ENCODE data around the gene PSMB10. TPM values are rescaled to one million over a fixed set of nuclear protein-coding genes. Genes with fewer than 3 reads are reported as not detected.

Gene PSMB10
- total RNA-seq, 3 donors from 2014 or later: 32.1 to 46.2 (median 34.1) TPM

DNA sequence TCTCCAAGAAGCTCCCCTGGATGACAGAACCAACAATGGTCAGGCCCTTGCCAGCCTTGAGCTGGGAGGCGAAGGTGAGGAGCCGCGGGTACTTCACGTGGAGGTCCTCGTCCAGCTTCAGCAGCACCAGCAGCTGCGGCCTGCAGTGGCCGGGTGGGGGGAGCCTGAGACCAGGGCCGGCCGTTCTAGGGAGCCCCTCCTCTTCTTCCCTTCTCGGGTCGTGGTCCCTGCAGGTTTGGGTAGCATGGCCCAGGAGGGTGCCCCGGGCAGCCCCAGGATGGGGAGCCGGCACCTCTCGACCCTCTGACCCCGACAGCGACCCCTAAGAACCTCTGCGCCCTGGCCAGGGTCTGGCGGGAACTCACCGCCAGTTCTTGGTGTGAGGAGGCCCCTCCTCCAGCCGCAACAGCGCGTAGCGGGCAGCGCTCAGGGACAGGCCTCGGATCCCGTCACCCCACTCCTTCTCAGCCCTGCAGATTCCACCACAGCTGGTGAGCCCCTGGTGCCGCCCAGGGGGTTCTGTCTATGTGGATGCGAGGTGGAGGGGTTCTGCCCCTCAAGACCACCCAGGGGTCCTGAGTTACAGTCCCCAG lies 10.4 kb upstream of the PSMB10 start:
- no peak for TF ChIP-seq POLR2AphosphoS5 (IDR thresholded peaks at IDR 0.05)
- TF ChIP-seq POLR2A (IDR thresholded peaks at IDR 0.05): no peak
- H3K27ac ChIP-seq: peak overlapping the region in 1 of 2 donors; percentile 12
- H3K27me3 ChIP-seq: no peaks in the 10 kb centered on the region
- DNase-seq (ENCODE audit: low spot score in 2 of 2): no peak
- H3K4me1 ChIP-seq: peaks cover 0 to 8% of the 10 kb centered on the region in 2 donors
- H3K4me3 ChIP-seq: no peak overlapping the region
- intact Hi-C loops (cut with DNase I; ENCODE audit: low total_unique reads): no loop called here
- H3K36me3 ChIP-seq: no peaks in the 10 kb centered on the region
- no peaks in the 10 kb centered on the region for H3K9me3 ChIP-seq

DNA sequence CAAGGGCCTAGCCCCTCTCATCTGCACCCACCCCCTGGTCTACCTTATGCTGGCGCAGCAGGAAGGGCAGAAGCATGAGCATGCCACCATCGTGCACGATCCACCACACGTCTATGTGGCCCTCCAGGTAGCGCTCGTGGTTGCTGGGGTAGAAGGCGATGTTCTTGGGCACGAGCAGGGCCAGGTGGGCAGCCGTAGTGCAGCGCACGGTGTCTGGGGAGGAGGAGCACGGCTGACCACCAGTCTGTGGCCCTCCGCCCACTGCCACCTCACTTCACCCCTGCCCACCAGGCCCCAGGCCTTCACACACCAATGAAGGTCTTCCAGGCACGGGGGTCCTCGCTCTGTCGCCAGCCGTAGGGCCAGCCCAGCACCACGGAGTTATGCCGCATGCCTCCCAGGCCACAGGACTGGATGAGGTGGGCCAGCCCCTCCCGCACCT lies 9.5 kb upstream of the PSMB10 start:
- no peak overlapping the region for H3K4me3 ChIP-seq
- no peaks in the 10 kb centered on the region for H3K36me3 ChIP-seq
- peaks cover 0 to 8% of the 10 kb centered on the region in 2 donors for H3K4me1 ChIP-seq
- intact Hi-C loops (cut with DNase I; ENCODE audit: low total_unique reads): no loop called here
- no peaks in the 10 kb centered on the region for H3K9me3 ChIP-seq
- H3K27me3 ChIP-seq: no peaks in the 10 kb centered on the region
- H3K27ac ChIP-seq: peak overlapping the region in 1 of 2 donors; percentile 91
- no peak for TF ChIP-seq POLR2A (IDR thresholded peaks at IDR 0.05)
- TF ChIP-seq, protein P1, sequence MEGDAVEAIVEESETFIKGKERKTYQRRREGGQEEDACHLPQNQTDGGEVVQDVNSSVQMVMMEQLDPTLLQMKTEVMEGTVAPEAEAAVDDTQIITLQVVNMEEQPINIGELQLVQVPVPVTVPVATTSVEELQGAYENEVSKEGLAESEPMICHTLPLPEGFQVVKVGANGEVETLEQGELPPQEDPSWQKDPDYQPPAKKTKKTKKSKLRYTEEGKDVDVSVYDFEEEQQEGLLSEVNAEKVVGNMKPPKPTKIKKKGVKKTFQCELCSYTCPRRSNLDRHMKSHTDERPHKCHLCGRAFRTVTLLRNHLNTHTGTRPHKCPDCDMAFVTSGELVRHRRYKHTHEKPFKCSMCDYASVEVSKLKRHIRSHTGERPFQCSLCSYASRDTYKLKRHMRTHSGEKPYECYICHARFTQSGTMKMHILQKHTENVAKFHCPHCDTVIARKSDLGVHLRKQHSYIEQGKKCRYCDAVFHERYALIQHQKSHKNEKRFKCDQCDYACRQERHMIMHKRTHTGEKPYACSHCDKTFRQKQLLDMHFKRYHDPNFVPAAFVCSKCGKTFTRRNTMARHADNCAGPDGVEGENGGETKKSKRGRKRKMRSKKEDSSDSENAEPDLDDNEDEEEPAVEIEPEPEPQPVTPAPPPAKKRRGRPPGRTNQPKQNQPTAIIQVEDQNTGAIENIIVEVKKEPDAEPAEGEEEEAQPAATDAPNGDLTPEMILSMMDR (IDR thresholded peaks at IDR 0.05): no peak
- no peak for TF ChIP-seq POLR2AphosphoS5 (IDR thresholded peaks at IDR 0.05)
- no peak for DNase-seq (ENCODE audit: low spot score in 2 of 2)

DNA sequence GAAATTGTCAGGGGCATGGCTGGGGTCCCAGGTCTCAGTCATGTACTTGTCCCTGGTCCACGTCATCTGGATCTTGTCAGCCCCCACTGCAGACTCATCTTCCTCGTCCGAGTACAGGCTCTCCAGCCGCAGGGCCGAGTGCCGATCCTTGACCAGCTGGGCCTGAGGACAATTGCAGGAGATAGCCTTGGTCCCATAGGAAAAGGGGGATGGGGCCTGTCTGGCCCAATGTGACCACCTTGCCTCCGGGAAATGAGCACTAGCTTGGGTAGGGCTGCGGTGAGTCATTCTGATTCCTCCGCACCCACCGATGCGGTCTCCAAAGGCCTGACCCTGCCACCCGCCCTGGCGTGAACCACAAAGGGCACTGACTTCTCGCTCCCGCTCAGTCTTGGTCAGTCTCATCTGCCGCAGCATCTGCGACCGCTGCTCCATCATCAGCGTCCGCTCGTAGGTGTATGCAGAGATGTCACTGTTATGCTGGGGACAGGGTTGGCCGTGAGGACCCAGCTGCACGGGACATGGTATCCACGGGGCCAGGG lies 8.8 kb upstream of the PSMB10 start:
- Histone ChIP-seq H3K4me3 (no peak overlapping the region), H3K9me3 (no peaks in the 10 kb centered on the region), H3K27ac (peak overlapping the region in 1 of 2 donors; percentile 91), H3K4me1 (peaks cover 0 to 8% of the 10 kb centered on the region in 2 donors), H3K36me3 (no peaks in the 10 kb centered on the region), H3K27me3 (no peaks in the 10 kb centered on the region)
- DNase-seq (ENCODE audit: low spot score in 2 of 2): no peak
- TF ChIP-seq, protein P1 (IDR thresholded peaks at IDR 0.05): no peak
- TF ChIP-seq POLR2AphosphoS5 (IDR thresholded peaks at IDR 0.05) (no peak), POLR2A (IDR thresholded peaks at IDR 0.05) (no peak)
- intact Hi-C loops (cut with DNase I; ENCODE audit: low total_unique reads): no loop called here

DNA sequence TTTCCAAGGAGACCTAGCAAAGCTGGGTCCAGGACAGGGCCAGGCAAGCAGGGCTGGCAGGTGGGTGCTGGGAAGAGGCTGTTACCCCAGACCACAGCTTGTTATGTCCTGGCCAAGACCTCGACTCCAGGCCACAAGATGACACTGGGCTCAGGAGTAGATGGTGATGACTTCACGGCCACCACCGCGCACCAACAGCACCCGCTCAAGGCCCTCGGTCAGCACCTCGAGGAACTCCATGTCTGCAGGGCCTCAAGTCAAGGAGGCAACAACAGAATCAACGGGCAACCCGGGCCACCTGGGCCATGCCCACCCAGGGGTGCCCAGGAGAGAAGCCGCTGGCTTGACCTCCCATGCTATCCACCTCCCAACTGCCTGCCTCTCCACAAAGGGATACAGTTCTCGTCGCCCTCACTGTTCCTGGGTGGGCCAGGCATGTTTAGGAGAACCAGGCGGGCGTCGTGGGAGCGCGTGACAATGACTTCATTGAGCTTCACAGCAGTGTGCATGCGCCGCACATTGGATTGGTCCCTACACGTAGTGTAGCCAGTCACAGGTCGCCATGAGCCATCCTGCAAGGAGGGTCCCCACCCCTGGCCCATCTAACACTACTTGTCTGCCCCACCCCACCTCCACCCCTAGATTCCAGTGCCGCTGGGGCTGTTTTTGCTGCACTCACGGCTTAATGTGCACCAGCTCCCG lies 8.2 kb upstream of the PSMB10 start:
- peak overlapping the region; percentile 56 to 91 for H3K27ac ChIP-seq
- intact Hi-C loops (cut with DNase I; ENCODE audit: low total_unique reads): no loop called here
- no peaks in the 10 kb centered on the region for H3K27me3 ChIP-seq
- TF ChIP-seq POLR2A (IDR thresholded peaks at IDR 0.05): no peak
- no peak for TF ChIP-seq POLR2AphosphoS5 (IDR thresholded peaks at IDR 0.05)
- TF ChIP-seq, protein P1 (IDR thresholded peaks at IDR 0.05): no peak
- H3K9me3 ChIP-seq: no peaks in the 10 kb centered on the region
- H3K4me1 ChIP-seq: peaks cover 0 to 8% of the 10 kb centered on the region in 2 donors
- H3K4me3 ChIP-seq: no peak overlapping the region
- no peak for DNase-seq (ENCODE audit: low spot score in 2 of 2)
- H3K36me3 ChIP-seq: no peaks in the 10 kb centered on the region

DNA sequence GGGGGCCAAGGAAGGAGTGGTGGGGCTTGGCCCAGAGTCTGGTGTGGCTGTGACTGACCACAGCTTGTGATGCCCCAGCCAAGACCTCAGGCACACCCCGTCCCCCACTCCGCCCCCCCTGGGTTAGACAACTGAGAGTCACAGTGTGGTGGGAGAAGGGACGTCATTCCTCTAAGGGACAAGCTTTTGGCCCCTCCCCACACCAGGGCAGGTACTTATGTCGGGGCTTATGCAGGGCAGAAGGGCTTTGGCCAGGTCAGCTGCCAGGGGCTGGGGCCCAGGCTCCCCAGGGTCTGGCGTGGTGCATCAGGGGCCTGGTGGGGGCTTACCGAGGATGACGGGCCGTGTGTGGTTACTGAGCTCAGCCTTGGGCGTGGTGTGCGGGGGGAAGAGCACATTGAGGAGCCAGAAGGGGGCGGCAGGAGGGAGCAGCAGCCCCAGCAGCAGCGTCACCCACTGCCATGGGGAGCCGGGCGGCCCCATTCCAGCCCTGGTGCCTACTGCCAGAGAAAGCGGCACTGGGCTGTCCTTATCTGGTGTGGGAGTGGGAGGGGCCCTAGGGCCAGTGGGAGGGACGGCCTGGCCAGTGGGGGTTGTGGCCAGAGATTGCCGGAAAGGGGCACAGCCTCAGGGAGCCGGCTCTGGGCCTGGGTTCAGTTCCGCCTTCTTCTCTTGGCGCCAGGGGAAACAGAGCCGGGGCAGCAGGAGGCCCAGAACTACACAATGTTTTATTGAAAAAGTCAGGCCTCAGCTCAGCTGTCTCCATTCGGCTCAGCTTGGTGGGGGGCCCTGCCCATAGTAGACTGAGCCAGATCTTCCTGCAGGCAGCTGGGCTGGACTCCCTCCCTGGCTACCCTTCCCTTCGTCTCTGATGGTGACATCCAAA lies 7.2 kb upstream of the PSMB10 start, which contains the start of gene LCAT:
LCAT (minus strand) TSS at position 502 of the 886 bp plus-strand sequence; CDS start at position 483, 19 bp downstream.
- Histone ChIP-seq H3K27ac (peak within 1 kb of the TSS; percentile 56 to 91), H3K9me3 (no peaks in the 10 kb centered on the region), H3K4me3 (no peak within 1 kb of the TSS), H3K27me3 (no peaks in the 10 kb centered on the region), H3K4me1 (peaks cover 0 to 8% of the 10 kb centered on the region in 2 donors), H3K36me3 (no peaks in the 10 kb centered on the region)
- DNase-seq (ENCODE audit: low spot score in 2 of 2): no peak
- no peak for TF ChIP-seq POLR2A (IDR thresholded peaks at IDR 0.05)
- TF ChIP-seq, protein P1 (IDR thresholded peaks at IDR 0.05): no peak
- no peak for TF ChIP-seq POLR2AphosphoS5 (IDR thresholded peaks at IDR 0.05)
- intact Hi-C loops (cut with DNase I; ENCODE audit: low total_unique reads): no loop called here
